HG03060 (cell line): ENCODE results near the gene PHACTR2.
"Not testable (repeated sequence)": the region's sequence is repeated elsewhere in the genome, so short reads cannot be mapped to it uniquely, and the experiment has no call there.

Experiments
- ATAC-seq: cut with Tn5 transposase; IDR thresholded peaks from one replicate; pipeline ENCODE4 v1.9.1; 2021; ENCODE audit warnings: low read depth, moderate number of reproducible peaks; ENCODE audit not compliant: unreplicated experiment

The PHACTR2 gene

GRCh38 chr6:143677891-143678791 lies at the start of gene PHACTR2:
PHACTR2 (plus strand) TSS chr6:143677965; CDS start chr6:143678164, 199 bp downstream.
- ATAC-seq, result no peak

- ATAC-seq, result no peak
Observed at GRCh38 chr6:143629104-143630080, 48.4 kb upstream of the PHACTR2 start.

DNA sequence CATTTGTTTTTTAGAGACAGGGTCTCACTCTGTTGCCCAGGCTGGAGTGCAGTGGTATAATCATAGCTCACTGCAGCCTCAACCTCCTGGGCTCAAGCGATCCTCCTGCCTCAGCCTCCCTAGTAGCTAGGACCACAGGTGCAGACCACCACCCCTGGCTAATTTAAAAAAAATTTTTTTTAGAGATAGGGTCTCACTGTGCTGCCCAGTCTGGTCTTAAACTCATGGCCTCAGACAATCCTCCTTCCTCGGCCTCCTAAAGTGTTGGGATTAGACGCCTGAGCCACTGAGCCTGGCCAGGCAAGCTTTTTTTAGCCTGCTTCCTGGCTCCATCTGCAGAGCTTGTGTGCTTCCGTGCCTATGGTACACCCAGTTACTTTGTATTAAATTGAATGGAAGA lies 46.6 kb upstream of the PHACTR2 start:
- not testable (repeated sequence) for ATAC-seq

DNA sequence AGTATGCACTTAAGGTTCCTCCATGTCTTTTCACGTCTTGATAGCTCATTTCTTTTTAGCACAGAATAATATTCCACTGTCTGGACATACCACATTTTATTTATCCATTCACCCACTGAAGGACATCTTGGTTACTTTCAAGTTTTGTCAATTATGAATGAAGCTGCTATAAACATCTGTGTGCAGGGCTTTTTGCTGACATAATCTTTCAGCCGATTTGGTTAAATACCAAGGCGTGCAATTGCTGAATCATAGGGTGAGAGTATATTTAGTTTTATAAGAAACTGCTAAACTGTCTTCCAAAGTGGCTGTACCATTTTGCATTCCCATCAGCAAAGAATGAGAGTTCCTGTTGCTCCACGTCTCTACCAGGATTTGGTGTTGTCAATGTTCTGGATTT lies 44.9 kb upstream of the PHACTR2 start:
- no peak for ATAC-seq

DNA sequence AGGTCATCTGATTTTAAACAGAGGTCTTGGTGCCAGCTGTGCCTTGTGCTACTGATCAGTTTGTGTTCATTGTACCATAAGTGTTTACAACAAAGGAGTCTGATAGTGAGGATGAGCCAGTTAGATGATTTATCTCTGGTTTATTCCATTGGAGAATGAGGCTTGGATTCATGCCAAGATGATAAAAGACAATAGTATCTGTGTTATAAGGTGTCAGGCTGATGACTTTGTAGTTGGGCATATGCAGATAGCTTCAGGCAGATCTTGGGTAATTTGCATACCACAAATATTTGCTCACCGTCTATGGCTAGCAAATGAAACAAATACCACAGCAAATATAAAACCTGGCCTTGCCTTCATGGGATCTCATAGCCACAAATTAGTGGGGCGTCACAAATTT lies 43.3 kb upstream of the PHACTR2 start:
- no peak for ATAC-seq

- no peak for ATAC-seq
Observed at GRCh38 chr6:143637691-143638090, 40.1 kb upstream of the PHACTR2 start.

- ATAC-seq, result no peak
Observed at GRCh38 chr6:143642403-143642802, 35.4 kb upstream of the PHACTR2 start.

- ATAC-seq, result no peak
Observed at GRCh38 chr6:143647191-143647590, 30.6 kb upstream of the PHACTR2 start.

GRCh38 chr6:143647732-143648131 lies 30.0 kb upstream of the PHACTR2 start:
- ATAC-seq, result no peak

- ATAC-seq, result not testable (repeated sequence)
Observed at GRCh38 chr6:143649319-143649718, 28.4 kb upstream of the PHACTR2 start.

DNA sequence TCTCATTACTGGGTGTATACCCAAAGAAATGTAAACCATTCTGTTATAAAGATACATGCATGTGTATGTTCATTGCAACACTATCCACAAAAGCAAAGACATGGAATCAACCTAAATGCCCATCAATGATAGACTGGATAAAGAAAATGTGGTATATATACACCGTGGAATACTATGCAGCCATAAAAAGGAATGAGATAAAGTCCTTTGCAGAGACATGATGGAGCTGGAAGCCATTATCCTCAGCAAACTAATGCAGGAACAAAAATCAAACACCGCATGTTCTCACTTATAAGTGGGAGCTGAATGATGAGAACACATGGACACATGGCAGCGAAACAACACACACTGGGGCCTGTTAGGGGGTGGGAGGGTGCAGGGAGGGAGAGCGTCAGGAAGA lies 26.4 kb upstream of the PHACTR2 start:
- ATAC-seq, result not testable (repeated sequence)

DNA sequence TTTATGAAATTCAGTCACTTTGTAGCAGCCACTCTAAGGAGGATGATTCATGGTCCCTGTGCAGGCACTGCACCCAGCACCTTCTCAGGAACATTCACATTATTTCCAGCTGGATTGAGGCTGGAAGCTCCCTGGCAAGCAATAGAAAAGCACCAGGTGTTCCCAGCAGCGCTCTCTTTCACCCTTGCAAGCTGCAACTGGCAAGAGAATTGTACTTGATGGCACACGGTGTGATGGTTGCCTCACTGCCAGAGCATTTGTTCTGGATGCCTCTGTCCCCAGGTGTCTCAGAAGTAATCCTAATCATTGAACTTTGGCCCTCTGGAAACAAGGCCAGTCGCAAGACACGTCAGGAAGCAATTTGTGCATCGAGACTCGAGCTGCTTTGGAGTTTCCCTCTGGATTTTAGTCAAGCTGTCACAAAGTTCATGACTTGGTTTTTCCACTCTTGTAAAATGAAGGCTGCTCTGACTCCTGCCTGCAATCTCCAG lies 24.9 kb upstream of the PHACTR2 start:
- ATAC-seq, result no peak

DNA sequence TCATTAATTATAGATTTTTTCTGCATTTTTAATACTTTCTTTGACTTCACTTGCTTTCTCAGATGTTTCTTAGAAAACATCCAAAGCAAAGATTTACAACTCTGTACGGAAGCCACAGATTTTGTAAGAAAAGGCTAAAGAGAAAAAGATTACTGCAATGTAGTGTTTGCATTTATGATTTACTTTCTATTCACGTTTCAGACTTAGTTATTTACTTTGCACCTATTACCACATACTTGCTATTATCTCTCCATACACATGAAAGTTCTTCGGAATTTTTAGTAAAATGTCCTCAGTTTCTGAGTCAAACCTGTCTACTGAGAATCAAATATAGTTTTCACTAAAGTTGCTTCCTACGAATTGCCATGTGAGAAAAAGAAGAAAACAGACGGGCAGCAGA lies 22.2 kb upstream of the PHACTR2 start:
- no peak for ATAC-seq

- no peak for ATAC-seq
Observed at GRCh38 chr6:143656026-143656425, 21.7 kb upstream of the PHACTR2 start.

- no peak for ATAC-seq
Observed at GRCh38 chr6:143657809-143658208, 20.0 kb upstream of the PHACTR2 start.

DNA sequence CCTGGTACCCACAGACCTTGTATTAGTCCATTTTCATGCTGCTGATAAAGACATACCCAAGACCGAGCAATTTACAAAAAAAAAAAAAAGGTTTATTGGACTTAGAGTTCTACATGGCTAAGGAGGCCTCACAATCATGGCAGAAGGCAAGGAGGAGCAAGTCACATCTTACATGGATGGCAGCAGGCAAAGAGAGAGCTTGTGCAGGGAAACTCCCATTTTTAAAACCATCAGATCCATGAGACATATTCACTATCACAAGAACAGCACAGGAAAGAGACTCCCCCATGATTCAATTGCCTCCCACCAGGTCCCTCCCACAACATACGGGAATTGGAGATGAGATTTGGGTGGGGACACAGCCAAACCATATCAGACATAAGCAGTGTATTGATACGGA lies 17.6 kb upstream of the PHACTR2 start:
- not testable (repeated sequence) for ATAC-seq

DNA sequence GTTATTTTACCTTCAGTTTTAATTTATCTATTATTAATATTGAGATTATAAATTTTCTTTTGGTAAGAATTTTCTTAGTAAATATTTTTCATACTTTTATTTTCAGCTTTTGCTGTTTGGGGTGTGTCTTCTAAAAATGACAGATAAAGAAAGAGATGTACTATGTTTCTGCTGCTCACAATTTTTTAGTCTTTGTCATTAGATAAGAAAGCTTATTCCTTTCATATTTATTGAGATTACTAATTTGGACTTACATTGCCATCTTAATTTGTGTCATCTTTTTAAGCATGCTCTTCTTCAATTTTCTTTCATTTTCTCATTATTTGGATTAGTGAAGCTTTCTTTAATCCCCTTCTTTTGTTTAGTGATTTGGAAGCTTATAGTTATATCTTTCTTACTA lies 13.6 kb upstream of the PHACTR2 start:
- no peak for ATAC-seq

DNA sequence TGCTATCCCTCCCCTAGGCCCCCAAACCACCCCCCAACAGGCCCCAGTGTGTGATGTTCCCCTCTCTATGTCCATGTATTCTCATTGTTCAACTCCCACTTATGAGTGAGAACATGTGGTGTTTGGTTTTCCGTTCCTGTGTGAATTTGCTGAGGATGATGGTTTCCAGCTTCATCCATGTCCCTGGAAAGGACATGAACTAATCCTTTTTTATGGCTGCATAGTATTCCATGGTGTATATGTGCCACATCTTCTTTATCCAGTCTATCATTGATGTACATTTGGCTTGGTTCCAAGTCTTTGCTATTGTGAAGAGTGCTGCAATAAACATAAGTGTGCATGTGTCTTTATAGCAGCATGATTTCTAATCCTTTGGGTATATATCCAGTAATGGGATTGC lies 11.8 kb upstream of the PHACTR2 start:
- not testable (repeated sequence) for ATAC-seq

- not testable (repeated sequence) for ATAC-seq
Observed at GRCh38 chr6:143669483-143669882, 8.3 kb upstream of the PHACTR2 start.

DNA sequence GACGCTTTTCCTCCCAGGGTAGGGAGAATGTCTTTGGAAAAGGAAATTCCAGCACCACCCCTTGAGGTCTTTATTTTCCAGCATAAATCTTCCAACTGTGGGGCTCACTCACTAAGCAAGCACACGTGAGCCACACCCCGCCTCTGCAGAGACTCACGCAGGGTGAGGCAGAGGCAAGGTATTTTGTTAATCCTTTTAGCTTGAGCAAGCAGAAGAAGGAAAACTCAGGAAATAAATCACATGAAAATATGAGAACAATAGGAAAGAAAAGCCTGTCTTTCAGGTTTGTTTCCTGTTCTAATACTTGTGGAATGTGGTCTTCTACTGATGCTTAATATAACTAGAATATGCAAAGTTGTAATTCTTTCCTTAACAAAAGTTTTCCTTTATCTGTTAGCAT lies 4.1 kb upstream of the PHACTR2 start:
- ATAC-seq, result no peak
